HG02981 (cell line): ENCODE measurements around the gene SLC19A2.

ENCODE experiments used
- ATAC-seq: cut with Tn5 transposase; IDR thresholded peaks from one replicate; pipeline ENCODE4 v1.9.1; 2021; ENCODE audit warnings: mild to moderate bottlenecking, moderate library complexity; ENCODE audit not compliant: unreplicated experiment

Gene SLC19A2

DNA sequence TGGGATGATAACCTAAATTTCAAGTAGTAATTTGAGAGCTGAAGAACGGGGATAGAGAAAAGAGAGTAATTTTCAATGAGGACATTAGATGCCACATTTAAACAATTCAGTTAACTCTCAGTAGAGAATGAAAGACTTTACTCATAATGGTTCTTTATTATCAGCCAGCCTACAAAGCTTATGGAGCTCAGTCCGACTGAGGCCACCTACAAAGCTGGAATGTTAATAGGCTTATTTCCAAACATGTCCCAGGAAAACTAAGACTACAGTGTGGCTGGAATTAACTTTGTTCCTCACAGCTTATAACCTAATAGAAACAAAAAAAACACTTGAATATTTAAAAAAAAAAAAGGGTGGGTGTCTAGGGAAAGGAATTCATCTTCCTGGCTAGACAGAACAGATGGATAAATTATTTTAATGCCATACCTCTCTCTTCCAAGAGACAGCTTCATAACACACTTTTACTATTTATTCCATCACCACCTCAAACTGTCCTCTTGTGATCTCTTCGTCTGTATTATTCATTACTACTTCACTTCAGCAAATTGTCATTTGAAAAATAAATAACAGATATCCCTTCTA is 9.8 kb downstream of the SLC19A2 start:
- no peak for ATAC-seq

DNA sequence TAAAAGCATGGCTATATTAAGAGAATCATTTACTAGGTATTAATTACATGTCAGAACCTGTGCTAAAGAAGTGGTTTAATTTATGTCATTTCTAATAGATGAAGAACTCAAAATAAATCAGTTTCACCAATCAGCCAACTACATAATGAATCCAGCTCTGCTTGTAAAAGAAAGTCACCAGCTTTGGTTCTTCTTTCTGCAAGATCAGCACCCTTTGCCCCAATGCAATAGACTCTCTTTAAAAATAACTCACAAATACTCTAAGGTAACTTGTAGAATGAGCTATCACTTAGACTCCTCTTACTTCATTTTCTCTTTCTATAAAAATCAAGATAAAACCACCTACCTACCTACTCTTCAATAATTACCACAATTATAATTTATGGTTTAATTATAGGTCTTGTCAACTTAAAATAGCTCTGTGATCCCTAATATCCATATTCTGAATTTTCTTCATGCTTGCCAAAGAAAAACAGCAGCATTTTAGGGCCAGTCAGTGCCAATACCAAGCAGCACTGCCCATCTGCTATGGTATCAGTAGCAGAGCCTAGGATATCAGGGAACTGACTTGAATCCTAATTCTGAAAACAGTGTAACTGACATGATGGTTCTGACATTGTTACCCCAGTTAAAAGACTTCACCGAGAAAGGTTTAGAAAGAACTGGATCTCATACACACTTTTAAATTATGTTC is 11.3 kb downstream of the SLC19A2 start:
- ATAC-seq: no peak

DNA sequence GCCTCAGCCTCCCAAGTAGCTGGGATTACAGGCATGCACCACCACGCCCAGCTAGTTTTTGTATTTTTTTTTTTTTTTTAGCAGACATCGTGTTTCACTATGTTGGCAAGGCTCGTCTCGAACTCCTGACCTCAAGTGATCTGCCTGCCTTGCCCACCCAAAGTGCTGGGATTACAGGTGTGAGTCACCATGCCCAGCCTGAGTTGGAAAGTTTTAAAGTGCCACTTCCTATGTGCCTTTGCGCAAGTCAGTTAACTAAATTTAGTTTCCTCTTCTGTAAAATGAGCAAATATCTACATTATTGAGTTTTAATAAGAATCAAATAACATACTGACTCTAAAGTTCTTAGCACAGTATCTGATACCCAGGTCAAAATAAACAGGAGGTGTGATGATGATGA is 12.4 kb downstream of the SLC19A2 start:
- ATAC-seq: no peak

DNA sequence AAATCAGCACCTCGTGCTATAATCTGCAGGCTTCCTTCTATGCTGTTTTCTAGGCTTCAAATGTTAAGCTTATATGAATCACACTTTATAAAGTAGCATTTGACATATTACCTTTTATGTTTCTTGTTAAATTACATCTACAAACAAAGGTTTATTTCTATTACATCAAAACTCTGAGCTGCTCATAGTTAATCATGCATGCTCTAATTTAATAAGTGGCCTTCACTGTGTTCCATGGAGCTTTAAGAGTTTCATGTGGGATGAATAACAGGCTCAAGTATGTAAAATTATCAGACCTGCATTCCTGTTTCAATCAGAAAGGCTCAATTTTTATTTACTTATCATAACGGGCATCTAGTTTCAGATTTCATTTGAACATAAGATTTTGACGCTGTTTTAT is 13.0 kb downstream of the SLC19A2 start:
- ATAC-seq: no peak

DNA sequence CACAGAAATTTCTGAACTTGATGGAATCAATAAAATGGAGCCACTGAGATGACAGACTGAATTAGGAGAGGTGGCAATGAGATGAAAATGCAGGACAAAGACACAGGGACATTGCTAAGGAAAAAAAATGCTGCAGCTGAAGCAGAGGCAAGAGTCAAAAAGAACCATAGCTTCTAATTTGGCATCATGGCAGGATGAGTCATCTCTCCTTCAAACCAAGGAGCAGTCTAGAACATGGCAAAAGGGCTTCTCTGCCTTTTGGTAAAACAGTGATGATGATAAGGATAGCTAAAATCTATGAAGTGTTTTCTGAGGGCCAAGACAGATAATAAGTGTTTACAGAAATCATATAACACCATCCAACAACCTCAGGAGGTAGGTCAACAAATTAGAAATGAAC is 16.8 kb downstream of the SLC19A2 start:
- ATAC-seq: no peak

DNA sequence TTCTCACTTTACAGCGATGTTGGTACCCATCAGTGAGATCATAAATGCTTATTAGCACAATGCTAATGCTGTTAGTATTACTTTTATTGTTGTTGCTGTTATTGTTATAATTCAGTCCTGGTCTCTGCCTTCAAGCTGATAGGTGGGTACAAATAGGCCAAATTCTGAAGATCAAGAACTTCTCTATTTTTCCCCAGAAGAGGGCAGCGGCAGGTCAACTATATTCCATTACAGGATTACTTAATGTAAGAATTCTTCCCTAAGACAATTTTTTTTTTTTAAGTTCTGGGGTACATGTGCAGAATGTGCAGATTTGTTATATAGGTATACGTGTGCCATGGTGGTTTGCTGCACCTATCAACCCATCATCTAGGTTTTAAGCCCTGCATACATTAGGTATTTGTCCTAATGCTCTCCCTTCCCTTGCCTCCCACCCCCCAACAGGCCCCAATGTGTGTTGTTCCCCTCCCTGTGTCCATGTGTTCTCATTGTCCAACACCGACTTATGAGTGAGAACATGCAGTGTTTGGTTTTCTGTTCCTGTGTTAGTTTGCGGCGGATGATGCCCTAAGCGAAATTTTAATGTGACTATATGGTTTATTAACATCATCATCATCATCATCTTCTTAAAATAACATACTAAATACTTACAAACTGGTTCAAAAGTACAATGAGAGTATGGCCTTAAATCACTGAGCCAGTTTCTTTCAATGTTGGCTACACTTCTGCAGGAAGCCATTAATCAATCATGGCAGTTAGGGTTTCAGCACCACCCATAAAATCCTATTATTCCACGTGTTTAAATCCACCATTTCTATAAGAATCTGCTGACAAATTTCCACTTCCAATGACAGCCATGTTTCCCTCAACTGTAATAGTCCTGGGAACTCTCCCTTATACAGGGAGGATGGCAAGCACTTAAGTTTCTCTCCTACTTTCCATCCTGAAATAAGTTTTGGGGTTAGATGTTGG is 19.2 kb downstream of the SLC19A2 start:
- ATAC-seq: no peak

DNA sequence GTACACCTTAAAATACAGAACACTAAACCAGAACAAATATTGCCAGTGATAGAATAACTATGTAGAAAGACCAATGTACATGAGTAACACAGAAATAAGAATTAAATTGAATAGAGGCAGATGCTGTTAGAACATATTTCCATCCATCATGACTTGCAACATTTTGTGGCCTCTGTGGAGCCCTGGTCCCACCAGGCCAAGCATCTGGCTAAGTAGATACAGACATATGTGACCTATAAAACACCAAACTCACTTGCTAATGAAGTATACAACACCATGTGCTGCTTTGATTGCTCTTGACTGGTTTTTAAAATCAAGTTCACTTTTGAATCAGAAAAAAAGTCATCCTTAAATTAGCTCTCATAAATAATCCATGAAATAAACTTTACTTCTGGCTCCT is 20.5 kb downstream of the SLC19A2 start:
- ATAC-seq: no peak

DNA sequence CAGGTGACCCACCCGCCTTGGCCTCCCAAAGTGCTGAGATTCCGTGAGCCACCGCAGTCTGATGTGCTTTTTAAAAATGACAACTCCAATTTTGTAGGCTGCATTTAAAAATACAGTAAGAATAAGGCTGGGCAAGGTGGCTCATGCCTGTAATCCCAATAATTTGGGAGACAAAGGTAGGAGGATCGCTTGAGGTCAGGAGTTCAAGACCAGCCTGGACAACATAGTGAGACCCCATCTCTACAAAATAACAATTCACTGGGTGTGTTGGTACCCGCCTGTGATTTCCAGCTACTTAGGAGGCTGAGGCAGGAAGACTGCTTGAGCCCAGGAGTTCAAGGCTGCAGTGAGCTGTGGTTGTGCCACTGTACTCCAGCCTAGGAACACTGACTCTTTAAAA is 23.4 kb downstream of the SLC19A2 start:
- no peak for ATAC-seq

DNA sequence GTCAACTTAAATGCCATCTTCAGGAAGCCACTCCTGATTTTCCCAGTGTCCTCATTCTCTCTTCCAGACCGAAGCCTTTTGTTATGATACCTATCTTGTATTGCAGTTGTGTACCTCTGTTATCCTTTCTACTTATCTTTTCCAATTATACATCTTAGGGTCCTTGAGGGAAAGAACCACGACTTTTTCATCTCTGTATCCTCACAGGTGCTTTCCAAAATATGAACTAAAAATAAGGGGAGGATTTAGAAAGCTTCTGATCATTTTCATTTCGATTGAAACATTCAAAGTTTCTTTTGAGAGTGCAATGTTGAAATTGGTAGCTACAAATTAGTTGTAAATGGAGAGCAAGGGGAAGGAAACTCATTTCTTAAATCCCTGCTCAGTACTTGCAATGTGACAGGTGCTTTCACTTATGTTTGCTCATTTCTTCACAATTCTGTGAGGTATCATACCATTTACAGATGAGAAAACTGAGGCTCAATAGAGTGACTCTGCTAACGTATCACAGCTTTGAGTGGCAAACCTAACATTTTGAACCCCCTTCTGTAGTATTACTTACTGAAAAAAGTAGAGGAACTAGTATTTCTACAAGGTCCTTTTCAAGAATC is 24.2 kb downstream of the SLC19A2 start:
- no peak for ATAC-seq

DNA sequence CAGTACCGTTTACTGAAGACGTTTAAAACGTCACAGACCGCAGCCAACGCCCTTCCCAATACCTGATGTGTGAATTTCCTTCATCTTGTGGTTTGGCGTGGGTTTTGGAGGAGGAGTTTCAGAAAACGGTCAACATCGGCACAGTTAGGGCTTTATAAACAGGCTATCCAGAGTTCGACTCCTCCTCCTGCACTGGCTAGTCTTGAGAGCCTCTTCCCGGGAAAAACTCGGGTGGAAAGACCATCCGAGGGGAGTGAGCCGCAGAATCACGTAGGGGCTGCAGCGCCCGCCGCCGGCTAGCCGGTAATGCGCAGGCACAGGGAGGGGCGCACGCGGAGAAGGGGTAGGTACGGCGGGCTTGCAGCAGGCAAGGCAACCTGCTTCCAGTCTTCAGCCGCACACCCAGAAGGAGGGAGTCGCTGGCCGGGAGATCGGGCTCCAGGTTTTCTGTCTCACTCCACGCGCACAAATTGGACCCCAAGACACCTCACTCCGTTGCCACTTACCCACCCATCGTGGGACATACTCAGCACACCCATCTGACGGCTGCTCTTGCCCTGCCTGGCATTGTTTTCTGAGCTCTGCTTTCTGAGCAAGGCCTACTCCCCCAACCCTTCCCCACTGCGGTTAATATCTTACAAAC is 25.4 kb downstream of the SLC19A2 start:
- no peak for ATAC-seq

DNA sequence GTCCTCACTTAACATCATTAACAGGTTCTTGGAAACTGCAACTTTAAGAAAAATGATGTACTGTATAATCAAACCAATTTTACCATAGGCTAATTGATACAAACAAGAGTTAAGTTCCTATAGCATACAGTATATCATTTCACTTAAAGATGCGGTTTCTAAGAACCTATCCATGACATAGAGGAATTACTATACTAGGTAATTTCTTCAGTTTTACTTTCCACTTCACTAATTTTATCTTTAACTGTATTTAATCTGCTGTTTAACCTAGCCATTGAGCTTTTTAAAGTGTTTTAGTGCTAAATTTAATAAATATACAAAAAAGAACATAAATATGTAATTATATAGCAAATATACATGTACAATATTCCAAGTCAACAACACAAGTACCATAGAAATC is 28.3 kb downstream of the SLC19A2 start:
- ATAC-seq: no peak

DNA sequence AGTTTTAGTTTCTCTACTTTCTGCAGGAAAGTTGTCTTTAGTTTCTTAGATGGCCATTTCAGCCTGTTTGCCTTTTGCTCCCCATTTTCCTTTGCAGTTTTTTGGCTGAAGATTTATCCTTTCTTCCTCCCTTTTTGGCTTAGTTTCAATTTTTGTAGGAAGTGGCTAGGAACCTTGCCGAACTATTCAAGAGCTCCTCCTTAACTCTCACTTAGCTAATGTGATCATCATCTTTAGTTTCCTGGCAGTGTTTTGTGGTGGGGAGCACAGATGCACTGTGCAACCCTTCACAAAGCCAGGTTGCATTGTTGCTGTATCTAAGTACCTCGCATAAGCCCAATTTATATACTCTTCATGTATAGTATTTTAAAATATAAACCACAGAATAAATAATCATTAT is 29.7 kb downstream of the SLC19A2 start:
- ATAC-seq: no peak

DNA sequence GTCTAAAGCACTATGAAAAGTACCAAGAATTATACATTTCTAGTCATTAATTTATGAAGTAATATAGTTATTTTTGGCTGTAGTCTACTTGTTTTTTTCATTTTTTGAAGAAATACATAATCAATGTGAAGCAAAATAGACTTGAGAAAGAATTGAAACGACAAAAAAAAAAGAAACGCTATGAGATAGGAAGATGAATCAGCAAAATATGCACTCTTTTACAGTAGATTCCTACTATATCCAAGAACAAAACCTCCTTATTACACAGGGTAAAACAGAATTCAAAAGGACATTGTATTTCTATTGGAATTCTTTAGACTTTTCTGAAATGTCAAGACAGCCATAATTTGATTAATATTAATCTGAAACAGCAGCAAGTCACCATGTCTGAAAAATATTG is 32.8 kb downstream of the SLC19A2 start:
- ATAC-seq: no peak

DNA sequence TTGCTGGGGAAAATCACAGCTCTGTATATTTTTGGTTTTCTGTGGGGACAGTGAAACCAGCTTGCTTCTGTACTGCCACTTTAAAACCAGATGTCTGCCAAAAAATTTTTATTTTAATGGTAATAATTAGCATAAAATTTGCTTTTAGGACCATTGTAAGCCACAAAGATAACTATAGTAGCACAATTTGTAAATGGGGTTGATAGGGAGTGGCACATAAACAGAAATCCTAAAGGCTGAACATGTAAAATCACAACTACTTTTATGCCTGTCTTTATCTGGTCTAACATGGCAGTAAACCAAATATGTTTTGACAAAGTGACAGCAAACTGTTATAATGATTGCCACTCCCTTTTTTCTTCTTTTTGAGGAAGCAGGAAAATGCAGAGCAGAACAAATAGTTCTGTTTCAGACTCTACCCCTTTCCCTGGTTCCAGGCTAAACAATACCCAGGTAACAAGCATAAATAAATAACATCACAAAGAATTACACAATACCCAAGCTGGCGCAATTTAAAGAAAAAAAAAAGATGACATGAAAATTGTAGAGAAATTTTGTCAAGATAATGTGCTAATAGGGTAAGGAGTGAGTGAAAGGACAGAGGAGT is 34.4 kb downstream of the SLC19A2 start:
- no peak for ATAC-seq

DNA sequence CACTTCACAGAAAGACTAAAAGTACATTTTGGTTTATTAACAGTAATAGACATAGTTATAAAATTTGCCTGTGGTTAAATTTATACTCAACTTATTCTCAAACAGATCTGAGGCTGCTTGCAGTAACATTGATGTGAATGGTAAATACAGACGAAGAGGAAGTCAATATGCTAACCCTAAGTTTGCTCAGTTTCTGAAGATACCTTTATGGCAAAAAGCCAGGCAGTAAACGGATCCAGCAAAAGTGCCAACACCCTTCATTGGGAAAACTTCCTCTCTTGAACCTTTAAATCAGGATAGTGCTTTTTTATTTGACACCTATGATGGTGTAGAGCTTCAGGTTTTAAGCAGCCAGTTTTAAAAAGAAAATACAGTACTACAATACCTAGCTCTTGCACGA is 41.8 kb downstream of the SLC19A2 start:
- no peak for ATAC-seq

DNA sequence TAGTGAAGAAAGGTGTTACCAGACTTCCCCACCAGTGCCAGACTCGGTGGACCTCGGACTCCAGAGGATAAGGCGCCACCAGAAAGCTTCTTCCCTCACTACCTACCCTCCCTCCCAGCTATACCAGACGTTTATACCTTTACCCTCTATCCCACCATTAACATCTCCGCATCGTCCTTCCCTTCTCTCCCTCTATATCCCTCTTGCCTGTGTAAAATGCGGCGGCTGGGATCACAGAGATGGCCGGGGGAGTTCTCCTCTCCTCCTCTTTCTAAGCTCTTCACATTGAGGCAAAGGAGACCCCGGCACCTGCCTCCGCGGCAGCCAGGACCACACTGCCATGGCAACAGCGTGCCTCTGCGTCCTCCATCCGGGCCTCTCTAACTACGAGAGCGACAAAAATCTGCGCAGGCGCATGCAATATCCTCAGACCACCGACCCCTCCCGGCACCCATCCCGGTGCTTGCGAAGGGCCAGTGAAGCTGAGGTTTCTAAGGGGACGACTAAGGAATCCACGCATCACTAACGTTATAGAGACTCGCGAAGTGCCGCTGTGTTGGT is 58.6 kb downstream of the SLC19A2 start, which contains the start of gene CCDC181:
Gene CCDC181, minus strand, starts transcription at position 394 of the 561 bp plus-strand sequence. CDS start 2,547 bp downstream, outside the sequence.
- peak; percentile 63 for ATAC-seq

DNA sequence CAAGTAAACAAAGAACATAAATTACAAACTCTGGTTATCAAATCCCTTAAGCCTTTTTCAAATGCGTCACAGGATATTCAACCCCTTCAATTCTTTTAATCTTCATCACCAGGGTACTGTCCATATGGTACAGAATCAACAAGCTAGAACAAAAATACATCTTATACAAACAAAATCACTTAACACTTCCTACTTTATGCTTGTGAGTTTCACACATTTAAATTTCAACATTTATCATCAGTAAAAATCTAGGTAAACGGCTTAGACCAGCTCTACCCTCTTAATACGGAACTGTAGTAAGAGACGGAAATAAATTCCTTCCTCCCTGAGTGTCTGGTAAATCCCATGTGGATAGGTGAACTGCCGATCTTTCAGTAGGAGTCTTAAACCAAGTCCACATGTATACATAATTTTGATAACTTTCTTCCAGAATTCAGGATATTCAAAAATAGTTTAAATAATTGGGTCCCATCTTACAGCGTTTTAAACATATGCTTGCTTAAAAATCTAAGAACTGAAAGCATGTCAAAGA is 59.5 kb downstream of the SLC19A2 start:
- ATAC-seq: no peak

DNA sequence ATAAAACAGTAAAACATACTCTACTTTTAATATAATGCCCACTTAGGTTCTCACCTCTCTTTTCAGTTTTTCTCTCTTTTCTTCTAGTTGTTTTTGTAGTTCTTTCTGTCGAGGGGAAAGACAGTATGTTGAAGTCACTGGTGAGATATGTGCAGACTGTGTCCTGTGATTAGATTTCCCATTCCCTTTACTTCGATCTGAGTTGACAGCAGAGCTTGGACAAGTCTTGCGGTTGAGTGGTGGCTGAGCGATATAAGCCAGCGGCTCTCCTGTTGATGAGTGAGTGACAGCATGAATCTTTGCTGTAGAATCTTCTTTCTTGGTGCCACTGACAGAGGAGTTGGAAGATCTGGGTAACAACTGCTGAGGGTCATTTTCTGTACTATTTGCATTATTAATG is 64.4 kb downstream of the SLC19A2 start:
- no peak for ATAC-seq

DNA sequence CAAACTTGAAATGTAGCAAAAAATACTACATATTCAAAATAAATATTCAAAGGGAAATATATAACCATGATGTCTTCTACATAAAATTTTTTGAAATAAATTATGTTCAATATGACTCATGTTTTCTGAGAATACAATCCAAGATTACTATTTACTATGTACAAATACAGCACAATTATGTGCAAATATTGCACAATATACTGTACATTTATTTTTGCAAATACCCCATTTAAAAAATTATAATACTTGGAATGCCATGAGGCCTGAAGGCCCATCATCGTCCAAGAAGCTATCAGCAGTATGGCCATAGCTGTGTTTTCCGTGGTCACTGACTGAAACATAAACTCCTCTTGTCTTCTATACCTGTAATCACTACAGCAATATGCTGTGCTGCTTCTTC is 70.8 kb downstream of the SLC19A2 start:
- no peak for ATAC-seq
